HEK293 (cell line): ENCODE results near the gene FOXN4.

Experiments used
- CTCF ChIA-PET: fragments of 350-600 bp; formaldehyde crosslinking; extraction: SDS; loops from one replicate; lab custom pipeline; 2021; ENCODE audit warnings: antibody characterized with exemption; lab: Yijun Ruan, JAX
- POLR2A ChIA-PET: fragments of 300-600 bp; formaldehyde crosslinking; extraction: SDS; loops from one replicate; lab custom pipeline; 2020; ENCODE audit warnings: antibody characterized with exemption, inconsistent platforms; lab: Yijun Ruan, JAX
- H3K27ac ChIP-seq: fragments of 200-500 bp; sonication (Bioruptor generic); 2 replicates; pipeline ENCODE4 v1.5.1; 2014; ENCODE audit warnings: low read depth, low read length, control low read depth, inconsistent platforms; ENCODE audit errors: extremely low read depth
- H3K36me3 ChIP-seq, 2 experiments: fragments of 200-500 bp in 1 of 2; sonication (Bioruptor generic) in 1 of 2; 1 replicate in 1 of 2; 2 replicates in 1 of 2; pipeline ENCODE4 v1.5.1; 2014 to 2017; ENCODE audit warnings: inconsistent platforms in 2 of 2, low read length in 2 of 2; ENCODE audit not compliant: control insufficient read depth in 2 of 2, insufficient read depth in 1 of 2
- H3K4me1 ChIP-seq: fragments of 200-500 bp; sonication (Bioruptor generic); 2 replicates; pipeline ENCODE4 v1.5.1; 2014; ENCODE audit warnings: mild to moderate bottlenecking, low read length, inconsistent platforms; ENCODE audit not compliant: control insufficient read depth, insufficient read depth
- H3K4me3 ChIP-seq: 2 replicates; pipeline ENCODE4 v1.5.1; 2011; ENCODE audit warnings: low read depth, mild to moderate bottlenecking, control low read depth, low read length, moderate library complexity
- H3K9me3 ChIP-seq: fragments of 200-500 bp; sonication (Bioruptor generic); 2 replicates; pipeline ENCODE4 v1.5.1; 2014; ENCODE audit warnings: low read depth, low read length, inconsistent platforms; ENCODE audit not compliant: control insufficient read depth, insufficient read depth
- GFI1B ChIP-seq: fragments of 450-650 bp; formaldehyde crosslinking; IDR thresholded peaks from 2 replicates; pipeline ENCODE4 v1.5.1; 2016; ENCODE audit warnings: missing biosample characterization, missing genetic modification characterization
- GLI4 ChIP-seq: fragments of 450-650 bp; formaldehyde crosslinking; IDR thresholded peaks from 2 replicates; pipeline ENCODE4 v1.5.1; 2016; ENCODE audit warnings: missing biosample characterization, missing genetic modification characterization
- KLF16 ChIP-seq: fragments of 450-650 bp; formaldehyde crosslinking; IDR thresholded peaks from 2 replicates; pipeline ENCODE4 v1.5.1; 2017; ENCODE audit warnings: missing biosample characterization, missing genetic modification characterization
- PBX3 ChIP-seq: sonication (generic); formaldehyde crosslinking; IDR thresholded peaks from 2 replicates; pipeline ENCODE4 v1.8.1; 2022; ENCODE audit warnings: mild to moderate bottlenecking, moderate library complexity, missing genetic modification reagents
- ZBTB48 ChIP-seq: fragments of 450-650 bp; formaldehyde crosslinking; IDR thresholded peaks from 2 replicates; pipeline ENCODE4 v1.5.1; 2016; ENCODE audit warnings: missing biosample characterization, missing genetic modification characterization
- ZNF132 ChIP-seq: fragments of 450-650 bp; formaldehyde crosslinking; IDR thresholded peaks from 2 replicates; pipeline ENCODE4 v1.5.1; 2017; ENCODE audit warnings: missing biosample characterization, missing genetic modification characterization, borderline replicate concordance
- ZNF169 ChIP-seq: fragments of 450-650 bp; formaldehyde crosslinking; IDR thresholded peaks from 2 replicates; pipeline ENCODE4 v1.5.1; 2016; ENCODE audit warnings: missing biosample characterization, missing genetic modification characterization
- ZNF223 ChIP-seq: fragments of 450-650 bp; formaldehyde crosslinking; IDR thresholded peaks from 2 replicates; pipeline ENCODE4 v1.5.1; 2016; ENCODE audit warnings: missing biosample characterization, missing genetic modification characterization
- ZNF280D ChIP-seq: fragments of 450-650 bp; formaldehyde crosslinking; IDR thresholded peaks from 2 replicates; pipeline ENCODE4 v1.5.1; 2016; ENCODE audit warnings: missing biosample characterization, missing genetic modification characterization
- ZNF302 ChIP-seq: fragments of 450-650 bp; formaldehyde crosslinking; IDR thresholded peaks from 2 replicates; pipeline ENCODE4 v1.5.1; 2016; ENCODE audit warnings: missing biosample characterization, missing genetic modification characterization, low read depth
- ZNF394 ChIP-seq: fragments of 450-650 bp; formaldehyde crosslinking; IDR thresholded peaks from 2 replicates; pipeline ENCODE4 v1.5.1; 2016; ENCODE audit warnings: missing biosample characterization, missing genetic modification characterization, mild to moderate bottlenecking, moderate library complexity, borderline replicate concordance
- ZNF404 ChIP-seq: fragments of 450-650 bp; formaldehyde crosslinking; IDR thresholded peaks from 2 replicates; pipeline ENCODE4 v1.5.1; 2017; ENCODE audit warnings: missing biosample characterization, missing genetic modification characterization
- ZNF416 ChIP-seq: fragments of 450-650 bp; formaldehyde crosslinking; IDR thresholded peaks from 2 replicates; pipeline ENCODE4 v1.5.1; 2016; ENCODE audit warnings: missing biosample characterization, missing genetic modification characterization
- ZNF423 ChIP-seq: fragments of 450-650 bp; formaldehyde crosslinking; IDR thresholded peaks from 2 replicates; pipeline ENCODE4 v1.5.1; 2016; ENCODE audit warnings: missing biosample characterization, missing genetic modification characterization
- ZNF48 ChIP-seq: fragments of 450-650 bp; formaldehyde crosslinking; IDR thresholded peaks from 2 replicates; pipeline ENCODE4 v1.5.1; 2016; ENCODE audit warnings: missing biosample characterization, missing genetic modification characterization
- ZNF510 ChIP-seq: fragments of 450-650 bp; formaldehyde crosslinking; IDR thresholded peaks from 2 replicates; pipeline ENCODE4 v1.5.1; 2018; ENCODE audit warnings: mild to moderate bottlenecking, missing genetic modification characterization, missing biosample characterization; ENCODE audit not compliant: insufficient replicate concordance
- ZNF518A ChIP-seq: fragments of 450-650 bp; formaldehyde crosslinking; conservative IDR thresholded peaks from 2 replicates; pipeline ENCODE4 v1.5.1; 2016; ENCODE audit warnings: low read depth, missing biosample characterization, missing genetic modification characterization
- ZNF555 ChIP-seq: fragments of 450-650 bp; formaldehyde crosslinking; conservative IDR thresholded peaks from 2 replicates; pipeline ENCODE4 v1.5.1; 2017; ENCODE audit warnings: missing biosample characterization, mild to moderate bottlenecking, missing genetic modification characterization, inconsistent platforms
- ZNF571 ChIP-seq: fragments of 450-650 bp; formaldehyde crosslinking; IDR thresholded peaks from 2 replicates; pipeline ENCODE4 v1.5.0; 2017; ENCODE audit warnings: missing biosample characterization, missing genetic modification characterization
- ZNF580 ChIP-seq: fragments of 450-650 bp; formaldehyde crosslinking; IDR thresholded peaks from 2 replicates; pipeline ENCODE4 v1.5.1; 2016; ENCODE audit warnings: missing biosample characterization, missing genetic modification characterization
- ZNF658 ChIP-seq: fragments of 450-650 bp; formaldehyde crosslinking; IDR thresholded peaks from 2 replicates; pipeline ENCODE4; 2016; ENCODE audit warnings: missing biosample characterization, missing genetic modification characterization
- ZNF692 ChIP-seq: fragments of 450-650 bp; formaldehyde crosslinking; IDR thresholded peaks from 2 replicates; pipeline ENCODE4 v1.5.1; 2016; ENCODE audit warnings: missing biosample characterization, missing genetic modification characterization
- ZSCAN5A ChIP-seq: fragments of 450-650 bp; formaldehyde crosslinking; IDR thresholded peaks from 2 replicates; pipeline ENCODE4 v1.5.1; 2016; ENCODE audit warnings: missing biosample characterization, missing genetic modification characterization

The FOXN4 gene

GRCh38 chr12:109330282-109331230 is 21.5 kb upstream of the FOXN4 start:
- H3K27ac ChIP-seq = no peak overlapping the region
- H3K36me3 ChIP-seq = no peaks in the 10 kb centered on the region
- no peak overlapping the region for H3K4me3 ChIP-seq
- TF ChIP-seq ZNF518A (tag by site-specific recombination) (no peak), ZBTB48 (no peak), ZNF658 (no peak), ZNF169 (no peak), ZSCAN5A (tag by site-specific recombination) (no peak), ZNF510 (tag by site-specific recombination) (no peak), ZNF223 (no peak), ZNF571 (tag by site-specific recombination) (no peak), GFI1B (tag by site-specific recombination) (no peak), ZNF555 (tag by site-specific recombination) (no peak), ZNF394 (no peak), ZNF132 (tag by site-specific recombination) (no peak), ZNF416 (tag by site-specific recombination) (no peak), GLI4 (tag by site-specific recombination) (no peak), ZNF302 (tag by site-specific recombination) (no peak), PBX3 (CRISPR knock-in tag) (no peak), ZNF423 (no peak), ZNF404 (no peak)
- no peaks in the 10 kb centered on the region for H3K9me3 ChIP-seq
- POLR2A ChIA-PET = no interaction called here
- no peaks in the 10 kb centered on the region for H3K4me1 ChIP-seq
- CTCF ChIA-PET = interaction anchor here (1.5 kb wide), 1 partner anchor 56 kb away, joined by 5 read pairs; no protein-coding TSS in a partner anchor

- ChIA-PET CTCF (no interaction called here), POLR2A (no interaction called here)
- no peak overlapping the region for H3K4me3 ChIP-seq
- H3K27ac ChIP-seq = no peak overlapping the region
- H3K4me1 ChIP-seq = no peaks in the 10 kb centered on the region
- H3K36me3 ChIP-seq = no peaks in the 10 kb centered on the region
- H3K9me3 ChIP-seq = no peaks in the 10 kb centered on the region
- TF ChIP-seq ZNF580 (tag by site-specific recombination) (no peak), ZNF132 (tag by site-specific recombination) (no peak), ZNF280D (tag by site-specific recombination) (no peak), KLF16 (tag by site-specific recombination) (no peak), ZNF48 (no peak), ZNF692 (tag by site-specific recombination) (no peak)
Observed at GRCh38 chr12:109329686-109330085, 20.6 kb upstream of the FOXN4 start.
